GM19395 (cell line): ENCODE data around the gene CORO1A.
"Not testable (repeated sequence)": the region's sequence is repeated elsewhere in the genome, so short reads cannot be mapped to it uniquely, and the experiment has no call there.

Source experiments
- ATAC-seq: cut with Tn5 transposase; IDR thresholded peaks from one replicate; pipeline ENCODE4 v1.9.1; 2021; ENCODE audit warnings: mild to moderate bottlenecking, moderate library complexity; ENCODE audit not compliant: unreplicated experiment

The CORO1A gene

GRCh38 chr16:30199608-30200343 is 16.4 kb downstream of the CORO1A start:
- ATAC-seq = not testable (repeated sequence)

- not testable (repeated sequence) for ATAC-seq
These were observed 22.3 kb downstream of the CORO1A start for GRCh38 chr16:30205541-30206236.

- ATAC-seq = not testable (repeated sequence)
These were observed 22.9 kb downstream of the CORO1A start for GRCh38 chr16:30206252-30206651.

GRCh38 chr16:30207063-30207704 is 23.8 kb downstream of the CORO1A start:
- ATAC-seq = not testable (repeated sequence)

GRCh38 chr16:30209032-30209431 is 25.6 kb downstream of the CORO1A start:
- ATAC-seq = not testable (repeated sequence)

GRCh38 chr16:30211414-30211813 is 28.0 kb downstream of the CORO1A start:
- ATAC-seq = not testable (repeated sequence)

- ATAC-seq = not testable (repeated sequence)
These were observed 33.7 kb downstream of the CORO1A start for GRCh38 chr16:30217082-30217481.
